Neuronal stem cell (in vitro differentiated cells): ENCODE data around the gene DENND2C.

Experiments
- DNase-seq: peaks from one replicate; pipeline ENCODE4 v3.0.0-alpha.2; 2013; ENCODE audit warnings: low spot score
- H2AFZ ChIP-seq: one replicate; pipeline ENCODE4 v1.6.1; 2013; ENCODE audit warnings: mild to moderate bottlenecking, low read length, inconsistent platforms
- H2AK5ac ChIP-seq: 2 replicates; pipeline ENCODE4 v1.6.1; 2013; ENCODE audit warnings: low read depth, mild to moderate bottlenecking, inconsistent platforms, low read length, moderate library complexity, mixed read lengths
- H2BK120ac ChIP-seq: 2 replicates; pipeline ENCODE4 v1.6.1; 2013; ENCODE audit warnings: low read depth, mild to moderate bottlenecking, inconsistent platforms, low read length, moderate library complexity, mixed read lengths
- H2BK12ac ChIP-seq: one replicate; pipeline ENCODE4 v1.6.1; 2013; ENCODE audit warnings: low read length, inconsistent platforms
- H2BK15ac ChIP-seq: 2 replicates; pipeline ENCODE4 v1.6.1; 2013; ENCODE audit warnings: mild to moderate bottlenecking, low read length, inconsistent platforms, mixed read lengths
- H2BK5ac ChIP-seq: one replicate; pipeline ENCODE4 v1.6.1; 2013; ENCODE audit warnings: inconsistent platforms, mild to moderate bottlenecking, low read length, moderate library complexity
- H3K14ac ChIP-seq: one replicate; pipeline ENCODE4 v1.6.1; 2013; ENCODE audit warnings: low read length, inconsistent platforms
- H3K18ac ChIP-seq: 2 replicates; pipeline ENCODE4 v1.6.1; 2013; ENCODE audit warnings: low read length, inconsistent platforms
- H3K23ac ChIP-seq: 2 replicates; pipeline ENCODE4 v1.6.1; 2013; ENCODE audit warnings: low read depth, mild to moderate bottlenecking, mixed read lengths, low read length, inconsistent platforms; ENCODE audit not compliant: poor library complexity
- H3K27ac ChIP-seq: replicated peaks from 3 replicates; pipeline ENCODE4 v1.5.1; 2013; ENCODE audit warnings: low read length, inconsistent platforms
- H3K27me3 ChIP-seq, 3 experiments: 2 replicates each; pipeline ENCODE4 v1.6.1; 2013; ENCODE audit warnings: low read length in 3 of 3, mild to moderate bottlenecking in 2 of 3, inconsistent platforms in 1 of 3, low read depth in 1 of 3, mixed read lengths in 1 of 3, moderate library complexity in 1 of 3; ENCODE audit not compliant: control insufficient read depth in 3 of 3, insufficient read depth in 3 of 3
- H3K36me3 ChIP-seq, 2 donors: replicated peaks in 1 of 2; 2 replicates each; pipeline ENCODE4 v1.6.1; 2013; ENCODE audit warnings: low read length in 2 of 2; ENCODE audit not compliant: control insufficient read depth in 2 of 2, insufficient read depth in 2 of 2
- H3K4ac ChIP-seq: 2 replicates; pipeline ENCODE4 v1.6.1; 2013; ENCODE audit warnings: inconsistent platforms, mild to moderate bottlenecking, low read length, moderate library complexity
- H3K4me1 ChIP-seq, 2 donors: 1 replicate in 1 of 2; 2 replicates in 1 of 2; pipeline ENCODE4 v1.6.1; 2013; ENCODE audit warnings: low read length in 2 of 2, low read depth in 1 of 2; ENCODE audit not compliant: control insufficient read depth in 2 of 2, insufficient read depth in 1 of 2
- H3K4me2 ChIP-seq: one replicate; pipeline ENCODE4 v1.6.1; 2013; ENCODE audit warnings: mild to moderate bottlenecking, low read length, inconsistent platforms; ENCODE audit not compliant: insufficient read depth, poor library complexity, severe bottlenecking
- H3K4me3 ChIP-seq, 2 donors: 2 replicates each; pipeline ENCODE4 v1.5.1; 2013; ENCODE audit warnings: low read length in 2 of 2, mild to moderate bottlenecking in 2 of 2, inconsistent platforms in 1 of 2, moderate library complexity in 1 of 2
- H3K79me1 ChIP-seq: one replicate; pipeline ENCODE4 v1.6.1; 2013; ENCODE audit warnings: low read depth, mild to moderate bottlenecking, inconsistent platforms, low read length, moderate library complexity
- H3K9ac ChIP-seq: one replicate; pipeline ENCODE4 v1.6.1; 2013; ENCODE audit warnings: mild to moderate bottlenecking, low read depth, low read length, inconsistent platforms; ENCODE audit not compliant: poor library complexity
- H3K9me3 ChIP-seq, 2 donors: replicated peaks in 1 of 2; 2 replicates each; pipeline versions ENCODE3 to v1.6.1; 2013; ENCODE audit warnings: low read length in 2 of 2, mild to moderate bottlenecking in 2 of 2, inconsistent platforms in 1 of 2, low read depth in 1 of 2, mixed read lengths in 1 of 2, moderate library complexity in 1 of 2; ENCODE audit not compliant: control insufficient read depth in 2 of 2, insufficient read depth in 1 of 2
- H4K8ac ChIP-seq: one replicate; pipeline ENCODE4 v1.6.1; 2013; ENCODE audit warnings: low read depth, mild to moderate bottlenecking, inconsistent platforms, low read length, moderate library complexity
- H4K91ac ChIP-seq: one replicate; pipeline ENCODE4 v1.6.1; 2013; ENCODE audit warnings: low read length, low read depth, mild to moderate bottlenecking, inconsistent platforms; ENCODE audit not compliant: poor library complexity
- WGBS, 2 donors: extraction: QIAGEN DNeasy Blood & Tissue Kit; methylation state at CpG; one replicate each; pipeline ENCODE4 v1.1.7; 2013; ENCODE audit warnings: missing lambda C conversion rate in 2 of 2, mixed read lengths in 1 of 2; ENCODE audit not compliant: insufficient read length in 2 of 2, insufficient replicate concordance in 1 of 2; ENCODE audit errors: extremely low coverage in 2 of 2; 5-methylcytosine and 5-hydroxymethylcytosine counted together

Gene DENND2C

GRCh38 chr1:114552106-114552639 lies 117.7 kb downstream of the DENND2C start:
- H3K9me3 ChIP-seq = peaks cover 0 to 3% of the 10 kb centered on the region in 2 donors
- H2AFZ ChIP-seq = no peak overlapping the region
- H3K23ac ChIP-seq = no peak overlapping the region
- no peak for DNase-seq
- H3K14ac ChIP-seq = no peak overlapping the region
- no peak overlapping the region for H2AK5ac ChIP-seq
- H3K27ac ChIP-seq = no peak overlapping the region
- no CpG with 5 or more reads among the region's 7 CpGs for WGBS, 2 donors
- no peak overlapping the region for H2BK5ac ChIP-seq
- no peaks in the 10 kb centered on the region for H3K36me3 ChIP-seq
- no peak overlapping the region for H3K4me3 ChIP-seq
- H3K4ac ChIP-seq = no peak overlapping the region
- H3K79me1 ChIP-seq = no peaks in the 10 kb centered on the region
- no peak overlapping the region for H3K18ac ChIP-seq
- H4K8ac ChIP-seq = no peak overlapping the region
- H4K91ac ChIP-seq = no peak overlapping the region
- H2BK120ac ChIP-seq = no peak overlapping the region
- no peak overlapping the region for H3K9ac ChIP-seq
- H3K27me3 ChIP-seq = peaks cover 0 to 2% (median 0%) of the 10 kb centered on the region in 3 experiments
- no peak overlapping the region for H3K4me2 ChIP-seq
- no peak overlapping the region for H2BK15ac ChIP-seq
- H2BK12ac ChIP-seq = no peak overlapping the region
- no peaks in the 10 kb centered on the region for H3K4me1 ChIP-seq

GRCh38 chr1:114551400-114551799 lies 118.4 kb downstream of the DENND2C start:
- Histone ChIP-seq H2BK120ac (no peak overlapping the region), H3K23ac (no peak overlapping the region), H4K8ac (no peak overlapping the region), H3K9me3 (peaks cover 0 to 3% of the 10 kb centered on the region in 2 donors), H3K14ac (no peak overlapping the region), H2BK5ac (no peak overlapping the region), H3K36me3 (no peaks in the 10 kb centered on the region), H3K9ac (no peak overlapping the region), H3K79me1 (no peaks in the 10 kb centered on the region), H2AFZ (no peak overlapping the region), H3K27me3 (peaks cover 0 to 2% (median 0%) of the 10 kb centered on the region in 3 experiments), H2BK15ac (no peak overlapping the region), H3K4ac (no peak overlapping the region), H3K4me3 (no peak overlapping the region), H3K4me2 (no peak overlapping the region), H3K18ac (no peak overlapping the region), H3K4me1 (no peaks in the 10 kb centered on the region), H2BK12ac (no peak overlapping the region), H2AK5ac (no peak overlapping the region), H4K91ac (no peak overlapping the region), H3K27ac (no peak overlapping the region)
- no CpG with 5 or more reads among the region's 4 CpGs for WGBS, 2 donors
- no peak for DNase-seq

DNA sequence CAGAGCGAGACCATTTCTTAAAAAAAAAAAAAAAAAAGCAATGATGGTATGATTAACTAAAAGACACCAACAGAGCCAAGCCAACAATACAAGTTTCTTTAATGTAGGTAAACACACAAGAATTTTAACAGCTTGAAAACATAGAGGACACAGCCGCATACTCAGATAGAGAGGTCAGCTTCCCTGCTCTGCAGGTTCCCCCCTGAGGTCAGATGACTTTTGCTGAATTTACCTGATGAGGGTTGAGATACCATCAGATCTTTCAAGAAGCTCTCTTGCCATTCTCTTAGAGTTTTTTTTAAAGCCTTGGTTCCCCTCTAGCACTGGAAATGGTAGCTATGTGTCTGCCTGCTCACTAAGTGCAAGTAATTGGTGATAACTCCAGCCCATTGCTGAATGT lies 119.5 kb downstream of the DENND2C start:
- Histone ChIP-seq H3K23ac (no peak overlapping the region), H3K4ac (no peak overlapping the region), H3K18ac (no peak overlapping the region), H3K79me1 (no peaks in the 10 kb centered on the region), H3K9me3 (peaks cover 0 to 3% of the 10 kb centered on the region in 2 donors), H3K9ac (no peak overlapping the region), H3K27ac (no peak overlapping the region), H3K4me1 (no peaks in the 10 kb centered on the region), H2AK5ac (no peak overlapping the region), H2BK12ac (no peak overlapping the region), H2BK120ac (no peak overlapping the region), H4K8ac (no peak overlapping the region), H3K36me3 (no peaks in the 10 kb centered on the region), H4K91ac (no peak overlapping the region), H2BK15ac (no peak overlapping the region), H2AFZ (no peak overlapping the region), H2BK5ac (no peak overlapping the region), H3K14ac (no peak overlapping the region), H3K27me3 (peaks cover 0 to 2% (median 0%) of the 10 kb centered on the region in 3 experiments), H3K4me2 (no peak overlapping the region), H3K4me3 (no peak overlapping the region)
- no CpG with 5 or more reads among the region's 2 CpGs for WGBS, 2 donors
- no peak for DNase-seq

DNA sequence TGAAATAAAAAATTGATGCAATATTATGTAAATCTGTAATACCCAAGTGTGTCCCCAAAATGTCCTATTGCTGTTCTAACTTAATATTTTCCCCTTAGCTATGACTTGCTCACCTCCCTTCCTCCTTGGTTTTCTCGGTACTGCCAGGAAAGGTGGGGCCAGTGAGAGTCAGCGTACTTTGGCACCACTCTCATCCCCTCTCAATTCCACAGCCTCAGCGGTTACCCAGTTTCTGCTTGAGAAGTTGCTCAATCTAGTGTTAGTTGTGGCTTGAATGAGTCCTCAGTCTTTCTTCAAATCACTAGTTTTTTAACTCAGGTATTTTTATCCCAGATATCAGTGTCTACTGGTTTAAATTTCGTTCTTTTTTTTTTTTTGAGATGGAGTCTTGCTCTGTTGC lies 120.7 kb downstream of the DENND2C start:
- H3K27ac ChIP-seq = no peak overlapping the region
- H3K4me3 ChIP-seq = no peak overlapping the region
- no peak overlapping the region for H2BK12ac ChIP-seq
- H2AFZ ChIP-seq = no peak overlapping the region
- H3K18ac ChIP-seq = no peak overlapping the region
- no peak overlapping the region for H3K23ac ChIP-seq
- no peak overlapping the region for H4K8ac ChIP-seq
- no peak overlapping the region for H3K14ac ChIP-seq
- no CpG with 5 or more reads among the region's 4 CpGs for WGBS, 2 donors
- DNase-seq = no peak
- no peak overlapping the region for H4K91ac ChIP-seq
- no peak overlapping the region for H3K4ac ChIP-seq
- H3K9me3 ChIP-seq = peaks cover 0 to 3% of the 10 kb centered on the region in 2 donors
- H2BK120ac ChIP-seq = no peak overlapping the region
- no peak overlapping the region for H3K4me2 ChIP-seq
- H3K79me1 ChIP-seq = no peaks in the 10 kb centered on the region
- no peaks in the 10 kb centered on the region for H3K36me3 ChIP-seq
- H2AK5ac ChIP-seq = no peak overlapping the region
- no peak overlapping the region for H3K9ac ChIP-seq
- H2BK15ac ChIP-seq = no peak overlapping the region
- H3K4me1 ChIP-seq = no peaks in the 10 kb centered on the region
- no peak overlapping the region for H2BK5ac ChIP-seq
- H3K27me3 ChIP-seq = peaks cover 0 to 2% (median 0%) of the 10 kb centered on the region in 3 experiments
